Germinal center (tissue), 1 donor: ENCODE results near the gene SMAD3.

Source experiments
- DNase-seq: peaks from one replicate; pipeline ENCODE4 v3.0.0; 2012; ENCODE audit warnings: mixed read lengths, low spot score

The SMAD3 gene

DNA sequence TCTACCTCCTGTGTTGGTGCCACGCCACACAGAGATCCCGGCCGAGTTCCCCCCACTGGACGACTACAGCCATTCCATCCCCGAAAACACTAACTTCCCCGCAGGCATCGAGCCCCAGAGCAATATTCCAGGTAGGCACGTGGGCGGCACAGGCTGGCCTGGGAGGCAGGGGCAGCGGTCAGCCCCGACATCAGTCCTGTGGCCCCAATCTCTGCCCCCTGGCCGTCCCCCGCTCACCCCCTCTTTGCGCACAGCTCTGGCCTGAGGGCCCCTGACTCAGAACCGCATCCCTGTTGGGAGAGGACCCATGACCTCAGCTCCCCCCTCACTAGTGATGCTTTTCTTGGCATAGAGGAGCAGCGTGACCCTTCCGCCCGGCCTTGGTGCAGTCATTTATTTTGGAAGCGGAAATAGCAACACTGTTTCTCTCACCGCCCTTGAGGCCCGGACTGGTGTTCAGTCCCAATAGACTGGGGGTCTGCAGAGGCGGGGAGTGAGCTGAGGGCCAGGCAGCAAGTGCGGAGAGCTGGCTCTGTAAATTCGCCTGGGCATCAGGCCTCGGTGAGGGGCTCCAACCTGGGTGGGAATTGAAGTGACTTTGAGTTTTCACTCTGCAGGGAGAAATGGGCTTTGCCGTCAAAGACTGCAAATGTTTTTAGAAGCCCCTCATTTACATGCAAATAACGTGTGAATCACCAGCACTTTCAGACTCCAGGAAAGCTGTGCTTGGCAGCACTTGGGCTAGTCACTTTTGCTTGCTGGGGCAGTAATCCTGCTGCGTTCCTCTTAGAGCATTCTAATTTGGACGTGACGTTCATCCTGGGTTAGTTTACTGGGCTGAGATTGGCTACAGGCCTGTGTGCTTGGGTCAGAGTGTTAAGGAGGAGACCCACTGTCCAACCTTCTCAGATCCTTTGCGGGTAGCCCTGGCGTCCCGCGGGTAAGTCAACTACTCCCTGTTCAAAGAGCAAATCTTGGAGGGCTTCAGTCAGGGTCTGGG is 100.2 kb downstream of the SMAD3 start:
- no peak for DNase-seq

DNA sequence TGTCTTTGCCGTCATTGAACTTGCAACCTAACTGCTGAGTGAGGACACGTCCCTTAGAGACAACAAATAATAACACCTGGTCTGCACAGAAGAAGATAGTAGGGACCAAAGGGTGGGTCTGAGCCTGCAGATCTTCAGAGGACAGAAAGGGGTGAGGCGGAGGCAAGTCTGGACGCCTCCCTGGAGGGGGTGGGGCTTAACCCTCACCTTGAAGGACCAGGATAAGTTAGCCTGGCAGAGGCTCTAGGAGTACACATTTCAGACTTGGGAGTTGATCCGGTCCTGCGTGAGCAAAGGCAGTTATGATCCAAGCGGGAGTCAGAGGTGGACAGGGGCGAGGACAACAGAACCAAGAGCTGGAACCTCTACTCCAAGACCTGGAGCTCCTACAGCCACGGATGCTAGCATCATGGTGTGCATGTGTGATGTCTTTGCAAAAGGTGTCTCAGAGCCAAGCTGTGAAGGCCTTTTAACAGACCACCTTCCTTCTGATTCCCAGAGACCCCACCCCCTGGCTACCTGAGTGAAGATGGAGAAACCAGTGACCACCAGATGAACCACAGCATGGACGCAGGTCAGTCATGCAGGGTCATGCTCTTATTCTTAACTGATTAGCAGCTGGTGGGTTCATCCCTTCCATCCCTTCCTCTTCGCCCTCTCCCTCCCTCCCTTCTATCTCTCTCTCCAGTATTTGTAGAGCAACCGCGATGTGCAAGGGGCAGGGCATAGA is 101.0 kb downstream of the SMAD3 start:
- DNase-seq = no peak

- DNase-seq = no peak
Observed at GRCh38 chr15:67167091-67167490, 101.7 kb downstream of the SMAD3 start.

- DNase-seq = no peak
Observed at GRCh38 chr15:67168694-67169093, 103.3 kb downstream of the SMAD3 start.

- DNase-seq = no peak
Observed at GRCh38 chr15:67170143-67170925, 104.9 kb downstream of the SMAD3 start.

DNA sequence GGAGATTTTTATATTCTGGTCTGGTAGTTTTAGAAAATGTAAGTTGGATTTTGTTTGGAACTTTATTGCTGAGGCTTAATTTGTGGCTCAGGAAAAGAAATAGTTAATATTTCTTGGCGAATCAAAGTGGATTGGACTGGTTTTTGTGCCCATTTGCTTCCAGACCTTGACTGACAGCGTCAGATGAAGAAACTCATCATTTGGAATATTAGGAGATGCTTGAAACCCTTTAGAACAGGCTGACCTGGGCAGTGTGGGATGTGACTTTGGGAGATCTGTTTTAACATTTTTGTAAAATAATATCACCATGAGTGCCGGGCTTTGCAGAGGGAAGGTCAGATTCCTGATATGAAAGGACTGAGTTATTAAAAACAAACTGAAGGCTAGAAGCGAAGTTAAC is 106.1 kb downstream of the SMAD3 start:
- no peak for DNase-seq

DNA sequence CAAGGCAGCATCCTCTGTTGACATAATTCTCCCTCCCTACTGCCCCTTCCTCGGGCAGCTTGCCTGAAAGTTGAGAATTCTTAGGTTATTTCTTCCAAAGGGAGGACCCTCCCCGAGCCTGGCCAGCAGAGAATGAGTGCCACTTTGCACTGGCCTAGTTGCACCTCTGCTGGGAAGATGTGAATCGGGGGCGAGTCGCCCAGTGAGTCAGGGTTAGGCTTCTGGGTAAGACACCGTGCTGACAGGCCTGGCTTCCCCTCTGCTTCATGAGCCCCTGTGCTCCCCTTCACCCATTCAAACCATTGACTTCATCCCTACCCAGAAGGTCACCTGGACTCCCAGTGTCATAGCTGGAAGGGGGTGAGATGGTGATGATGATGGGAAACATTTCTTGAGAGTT is 106.8 kb downstream of the SMAD3 start:
- DNase-seq = no peak

DNA sequence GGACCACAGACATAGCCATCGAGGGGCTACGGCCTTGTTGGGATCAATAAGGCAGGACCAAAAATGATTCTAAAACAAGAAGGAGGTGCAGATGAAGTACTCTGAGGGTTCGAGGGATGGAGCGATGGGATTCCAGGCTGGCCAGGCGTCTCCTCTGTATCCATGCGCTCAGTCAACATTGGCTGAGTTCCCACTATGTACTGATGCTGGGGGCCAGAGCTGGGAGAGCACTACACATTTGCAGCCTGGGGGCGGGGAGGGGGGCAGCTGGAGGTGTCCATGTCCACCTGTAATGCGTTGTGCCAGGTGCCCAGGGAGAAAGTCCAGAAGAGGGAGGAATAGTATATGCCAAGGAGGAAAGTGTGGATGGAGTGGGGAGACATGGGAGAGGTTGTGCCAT is 107.6 kb downstream of the SMAD3 start:
- no peak for DNase-seq

DNA sequence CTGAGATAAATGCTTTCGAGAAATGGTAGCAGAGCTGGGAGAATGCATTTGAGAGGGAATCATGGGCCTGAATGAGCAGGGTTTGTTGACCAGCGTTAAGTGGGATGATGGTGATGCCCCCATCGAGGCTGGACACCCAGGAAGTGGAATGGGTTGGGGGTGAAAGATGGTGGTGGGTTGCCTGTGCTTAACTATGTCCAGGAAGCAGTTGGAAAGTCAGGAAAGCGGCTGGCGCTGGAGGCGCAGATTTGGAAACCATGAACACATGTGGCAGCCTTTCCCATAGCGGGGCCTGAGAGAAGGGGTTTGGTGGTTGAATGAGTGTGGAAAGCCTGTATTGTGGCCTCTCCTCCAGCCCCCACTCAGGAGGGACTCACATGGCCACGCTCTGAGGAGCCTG is 108.4 kb downstream of the SMAD3 start:
- DNase-seq = no peak

- no peak for DNase-seq
Observed at GRCh38 chr15:67174446-67174845, 109.0 kb downstream of the SMAD3 start.

DNA sequence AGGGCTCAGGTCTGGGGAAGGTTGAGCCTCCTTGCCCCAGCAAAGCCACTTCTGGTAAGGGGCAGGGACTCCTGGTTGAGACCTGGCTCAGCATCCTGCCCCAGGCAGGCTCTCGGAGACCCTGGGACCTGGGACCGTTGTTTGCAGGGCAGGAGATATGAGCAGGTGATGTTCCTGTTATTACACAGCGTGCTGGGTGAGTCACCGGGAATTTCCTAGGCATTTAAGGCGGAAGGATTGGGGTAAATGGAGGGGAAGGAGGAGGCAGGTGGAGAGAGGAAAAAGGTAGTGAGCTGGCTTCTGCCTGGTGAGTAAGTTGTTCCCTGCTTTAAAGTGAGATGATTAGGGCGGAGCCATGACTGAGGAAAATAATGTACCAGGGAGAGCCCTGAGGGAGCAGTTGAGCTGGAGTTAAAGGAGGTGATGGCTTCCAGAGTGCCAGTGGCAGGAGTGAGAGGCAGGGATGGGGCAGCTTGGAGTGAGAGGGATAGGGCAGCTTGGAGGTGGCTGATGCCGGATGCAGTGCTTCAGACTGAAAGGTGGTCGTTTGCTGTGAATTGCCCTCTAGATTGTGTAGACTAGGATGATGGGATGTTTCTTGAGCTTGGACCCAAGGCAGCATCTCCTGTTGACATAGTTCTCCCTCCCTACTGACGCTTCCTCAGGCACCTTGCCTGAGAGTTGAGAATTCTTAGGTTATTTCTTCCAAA is 109.6 kb downstream of the SMAD3 start:
- DNase-seq = no peak

DNA sequence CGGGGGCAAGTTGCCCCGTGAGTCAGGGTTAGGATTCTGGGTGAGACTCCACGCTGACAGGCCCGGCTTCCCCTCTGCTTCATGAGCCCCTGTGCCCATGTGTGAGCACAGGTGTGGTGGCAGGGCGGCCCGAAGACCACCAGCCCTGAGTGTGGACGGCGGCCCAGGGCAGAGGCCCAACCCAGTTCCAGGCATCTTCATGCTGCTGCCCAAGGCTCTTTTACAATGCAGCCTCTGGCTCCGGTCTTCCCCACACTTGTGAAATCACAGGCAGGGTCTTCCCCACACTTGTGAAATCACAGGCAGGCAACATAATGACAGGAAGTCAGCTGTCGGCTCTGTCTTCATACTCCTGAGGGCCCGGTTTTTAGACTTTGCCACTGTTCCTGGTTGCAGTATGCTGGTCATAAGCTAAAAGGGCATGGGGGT is 110.3 kb downstream of the SMAD3 start:
- DNase-seq = no peak

DNA sequence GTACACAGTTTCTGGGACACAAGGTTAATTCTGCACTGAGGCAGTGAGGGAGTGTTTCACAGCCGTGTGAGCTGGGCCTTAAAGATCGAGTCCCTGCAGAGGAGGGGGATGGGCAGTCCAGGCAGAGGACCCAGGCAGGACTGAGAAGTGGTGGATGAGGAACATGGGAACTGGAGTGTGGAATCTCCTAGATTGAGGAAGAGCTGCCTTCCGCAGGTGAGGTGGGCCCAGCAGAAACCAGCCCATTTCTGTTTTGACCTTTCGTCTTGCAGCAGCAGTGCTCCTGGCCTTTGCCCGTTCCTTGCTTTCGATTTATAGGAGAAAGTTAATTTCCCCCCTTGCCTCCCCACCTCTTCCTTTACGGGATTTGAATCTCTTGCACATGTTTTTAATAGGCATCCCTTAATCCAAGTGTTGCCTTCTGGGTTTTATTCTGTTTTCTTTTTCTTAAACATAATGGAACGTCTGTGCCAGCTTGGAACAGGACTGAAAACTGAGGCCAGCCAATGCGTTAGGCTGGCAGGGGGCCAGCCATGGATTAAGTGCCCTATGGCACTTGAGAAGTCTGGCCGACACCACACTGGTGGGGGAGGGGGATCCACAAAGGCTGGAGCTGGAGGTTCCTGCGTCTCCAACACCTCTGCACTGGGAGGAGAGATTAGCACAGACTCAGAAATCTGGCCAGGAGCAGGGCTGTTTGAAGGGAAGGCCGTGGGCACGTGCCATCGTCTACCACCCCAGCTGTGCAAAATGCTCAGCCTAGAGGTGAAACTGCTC is 111.0 kb downstream of the SMAD3 start:
- DNase-seq = no peak

GRCh38 chr15:67177752-67178151 is 112.3 kb downstream of the SMAD3 start:
- DNase-seq = no peak

DNA sequence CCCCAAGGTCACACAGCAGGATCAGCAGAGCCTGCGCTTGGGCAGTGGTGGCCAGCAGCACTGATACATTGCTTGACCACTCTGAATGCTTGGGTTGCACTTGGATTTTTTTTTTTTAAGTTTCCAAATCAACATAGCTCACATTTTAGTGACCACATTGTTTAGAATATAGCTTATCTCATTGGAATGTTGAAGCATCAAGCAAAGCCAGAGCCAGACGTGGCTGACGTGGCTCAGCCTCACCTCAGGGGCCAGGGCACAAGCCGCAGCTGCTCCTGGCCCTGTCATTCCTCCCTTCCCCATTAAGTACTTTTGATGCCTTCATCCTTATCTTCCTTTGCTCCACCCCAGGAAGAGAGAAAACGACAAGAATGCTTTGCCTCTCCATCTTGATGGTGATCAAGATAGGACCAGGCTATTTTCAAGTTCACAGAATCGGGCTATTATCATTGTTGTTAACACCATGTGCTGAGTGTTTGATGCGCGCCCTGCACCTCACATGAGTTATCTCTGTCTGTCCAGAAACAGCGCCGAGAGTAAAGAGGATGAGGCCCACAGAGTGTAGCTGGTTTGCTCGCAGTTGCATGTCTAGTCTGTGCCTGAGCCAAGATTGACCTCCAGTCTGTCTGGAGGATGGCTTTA is 113.3 kb downstream of the SMAD3 start:
- DNase-seq = no peak

DNA sequence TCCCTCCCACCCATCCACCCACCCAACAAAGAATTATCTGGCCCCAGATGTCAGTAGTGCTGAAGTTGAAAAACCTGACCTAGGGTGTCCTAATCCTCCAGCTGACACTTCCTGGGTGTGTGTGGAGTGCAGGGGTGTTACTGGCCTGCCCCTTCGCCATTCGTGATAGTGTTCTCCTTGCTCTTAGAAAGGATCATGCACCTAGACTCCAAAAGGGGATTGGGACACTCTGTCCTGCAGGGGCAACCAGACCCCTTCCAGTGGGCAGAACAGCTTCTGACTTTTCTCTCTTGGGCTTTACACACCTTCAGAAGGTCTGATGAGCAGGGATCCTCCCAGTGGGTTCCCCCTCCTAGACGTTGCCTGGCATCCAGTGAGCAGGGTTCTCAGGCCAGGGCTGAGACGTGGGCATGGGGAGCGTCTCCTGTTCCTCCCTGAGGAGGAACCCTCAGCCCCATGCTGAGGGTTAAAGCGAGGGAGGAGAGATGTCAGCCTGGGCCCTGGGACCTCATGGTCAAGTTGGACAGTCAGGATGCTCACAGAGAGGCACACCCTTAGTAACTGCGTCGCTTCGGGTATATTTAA is 114.1 kb downstream of the SMAD3 start:
- DNase-seq = no peak

DNA sequence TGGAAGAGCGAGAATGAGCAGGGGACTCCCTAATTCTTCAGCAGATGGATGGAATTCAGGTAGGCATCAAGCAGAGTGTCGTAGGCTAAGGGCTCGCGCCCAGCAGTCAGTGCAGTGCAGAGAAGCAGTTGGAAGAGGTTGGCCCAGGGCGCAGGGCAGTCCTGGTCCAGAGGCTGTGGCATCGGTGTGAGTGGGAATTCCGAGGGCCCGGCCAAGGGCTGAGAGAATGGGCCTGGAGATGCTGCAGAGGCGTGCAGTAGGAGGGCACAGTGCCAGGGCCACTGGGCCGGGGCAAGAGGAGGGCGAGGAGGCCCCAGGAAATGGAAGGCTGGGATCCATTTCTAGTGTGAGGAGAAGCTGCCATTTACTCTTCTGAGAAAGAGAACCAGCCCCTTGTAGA is 114.6 kb downstream of the SMAD3 start:
- DNase-seq = no peak

DNA sequence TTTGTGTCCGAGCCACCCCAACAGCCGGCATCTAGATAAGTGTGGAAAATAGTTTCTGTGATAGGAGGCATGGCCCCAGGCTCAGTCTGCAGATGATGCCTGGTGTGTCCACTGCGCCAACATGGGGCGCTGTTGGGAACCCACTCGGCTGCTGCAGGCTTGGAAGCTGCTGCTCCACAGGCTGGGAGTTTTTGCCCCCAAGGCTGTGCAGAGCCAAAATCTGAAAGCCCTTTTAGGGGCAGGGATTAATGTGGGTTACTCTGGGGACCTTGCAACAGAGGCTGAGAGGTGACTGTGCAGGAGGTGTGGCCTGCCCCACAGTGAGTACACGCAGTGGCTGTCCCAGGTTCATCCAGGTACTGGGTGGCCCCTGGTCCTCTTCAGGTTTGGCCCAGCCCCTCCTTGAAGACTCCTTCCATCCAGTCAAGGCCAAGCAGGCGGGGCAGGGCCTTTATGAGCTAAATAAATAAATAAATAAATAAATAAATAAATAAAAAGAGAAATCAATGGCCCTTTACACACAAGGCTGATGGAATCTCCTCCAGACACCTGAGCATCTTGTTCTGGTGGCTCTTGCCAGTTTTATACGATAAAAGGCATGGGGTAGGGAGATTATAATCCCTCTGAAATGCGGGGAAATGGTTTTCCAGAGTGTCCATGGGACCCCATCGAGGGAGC is 115.3 kb downstream of the SMAD3 start:
- DNase-seq = no peak

- no peak for DNase-seq
Observed at GRCh38 chr15:67181221-67181639, 115.8 kb downstream of the SMAD3 start.
